Hepatocyte (in vitro differentiated cells): Measurements from ENCODE around the gene SELENOV. TPM values are rescaled to one million over a fixed set of nuclear protein-coding genes. Genes with fewer than 3 reads are reported as not detected.

Experiments
- DNase-seq: peaks from one replicate; pipeline ENCODE4 v3.0.0-alpha.2; 2016; ENCODE audit warnings: low spot score
- H2AFZ ChIP-seq: fragments of 200-600 bp; sonication (generic); 2 replicates; pipeline ENCODE4 v1.6.0; 2016; ENCODE audit warnings: antibody characterized with exemption, mild to moderate bottlenecking
- H3K27ac ChIP-seq: fragments of 200-600 bp; sonication (generic); 2 replicates; pipeline ENCODE4 v1.5.1; 2016; ENCODE audit warnings: mild to moderate bottlenecking
- H3K27me3 ChIP-seq: fragments of 200-600 bp; sonication (generic); 2 replicates; pipeline ENCODE4 v1.6.1; 2016
- H3K36me3 ChIP-seq: fragments of 200-600 bp; sonication (generic); replicated peaks from 2 replicates; pipeline ENCODE4 v1.5.1; 2016; ENCODE audit warnings: low read depth; ENCODE audit not compliant: insufficient read depth
- H3K4me1 ChIP-seq: fragments of 200-600 bp; sonication (generic); 2 replicates; pipeline ENCODE4 v1.5.1; 2016; ENCODE audit warnings: mild to moderate bottlenecking, moderate library complexity; ENCODE audit not compliant: insufficient read depth
- H3K4me2 ChIP-seq: fragments of 200-600 bp; sonication (generic); 2 replicates; pipeline ENCODE4 v1.6.0; 2016
- H3K4me3 ChIP-seq: fragments of 200-600 bp; sonication (generic); 2 replicates; pipeline ENCODE4 v1.5.1; 2016; ENCODE audit warnings: mild to moderate bottlenecking
- H3K79me2 ChIP-seq: fragments of 200-600 bp; sonication (generic); 2 replicates; pipeline ENCODE4 v1.6.0; 2017; ENCODE audit warnings: mild to moderate bottlenecking
- H3K9me2 ChIP-seq: fragments of 200-600 bp; sonication (generic); replicated peaks from 2 replicates; pipeline ENCODE4 v1.6.0; 2017; ENCODE audit warnings: mild to moderate bottlenecking; ENCODE audit not compliant: insufficient read depth
- H3K9me3 ChIP-seq: fragments of 200-600 bp; sonication (generic); 2 replicates; pipeline ENCODE4 v1.5.1; 2016; ENCODE audit warnings: low read depth, mild to moderate bottlenecking
- H4K20me1 ChIP-seq: fragments of 200-600 bp; sonication (generic); 2 replicates; pipeline ENCODE4 v1.6.0; 2016; ENCODE audit warnings: mild to moderate bottlenecking; ENCODE audit not compliant: insufficient read depth, poor library complexity, severe bottlenecking
- CTCF ChIP-seq: fragments of 200-600 bp; sonication (generic); IDR thresholded peaks from 2 replicates; pipeline ENCODE4 v1.5.1; 2016; ENCODE audit warnings: antibody characterized with exemption, mild to moderate bottlenecking; ENCODE audit not compliant: poor library complexity
- EZH2 ChIP-seq: fragments of 200-600 bp; sonication (generic); IDR thresholded peaks from 2 replicates; pipeline ENCODE4 v1.6.1; 2016; ENCODE audit warnings: antibody characterized with exemption, mild to moderate bottlenecking, borderline replicate concordance
- EZH2phosphoT487 ChIP-seq: fragments of 200-600 bp; sonication (generic); IDR thresholded peaks from one replicate; pipeline ENCODE4 v1.6.1; 2018; ENCODE audit warnings: antibody characterized with exemption, mild to moderate bottlenecking, low read depth, moderate library complexity; ENCODE audit not compliant: unreplicated experiment, severe bottlenecking
- WGBS: methylation state at CpG from one replicate; pipeline ENCODE4 v1.1.6; 2016; ENCODE audit warnings: low lambda C conversion rate; ENCODE audit errors: missing lambda C conversion rate; 5-methylcytosine and 5-hydroxymethylcytosine counted together
- polyA plus RNA-seq: library from polyadenylated mRNA; unstranded; fragments of >200 nt; fragmentation: Nextera tagmentation; extraction: Ambion mirVana; gene quantifications from 2 replicates; pipeline ENCODE4 v1.2.1, GENCODE V29; 2016
- total RNA-seq: library from RNA; depleted of rRNA; stranded (reverse); fragments of >200 nt; gene quantifications from 2 replicates; pipeline ENCODE4 v1.2.3, GENCODE V29; 2014

The SELENOV gene
- total and polyA plus RNA-seq, 2 experiments from 2014 or later = 0.50 to 0.98 TPM

DNA sequence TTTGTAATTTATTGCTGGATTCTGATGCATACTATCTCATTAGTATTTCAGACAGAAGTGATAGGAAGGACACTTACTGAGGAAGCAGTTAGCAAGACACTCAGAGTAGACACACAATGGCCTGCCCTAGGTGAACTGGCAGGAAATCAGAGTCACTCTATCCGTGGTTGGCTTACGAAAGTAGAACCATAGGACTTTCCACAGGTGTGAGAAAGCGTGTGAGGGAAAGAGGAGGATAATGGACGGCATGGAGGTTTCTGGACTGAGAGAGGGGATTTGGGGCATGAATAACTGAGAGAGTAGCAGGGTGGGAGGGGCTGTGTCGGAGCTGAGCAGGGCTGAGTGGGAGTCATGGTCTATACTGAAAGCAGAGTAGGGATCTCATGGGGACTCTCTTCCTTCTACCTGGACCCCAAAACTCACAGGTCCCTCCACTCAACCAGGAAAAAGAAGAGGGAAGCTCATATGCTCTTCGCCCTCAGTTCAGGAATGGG is 43.7 kb downstream of the SELENOV start:
- Histone ChIP-seq H4K20me1 (no peaks in the 10 kb centered on the region), H3K27ac (no peak overlapping the region), H3K27me3 (peaks cover 30% of the 10 kb centered on the region), H3K79me2 (no peaks in the 10 kb centered on the region), H3K9me2 (no peaks in the 10 kb centered on the region), H3K4me1 (no peaks in the 10 kb centered on the region), H3K4me2 (no peak overlapping the region), H3K9me3 (no peaks in the 10 kb centered on the region), H3K36me3 (no peaks in the 10 kb centered on the region), H3K4me3 (no peak overlapping the region), H2AFZ (no peak overlapping the region)
- TF ChIP-seq EZH2 (no peak), CTCF (no peak), EZH2phosphoT487 (no peak)
- WGBS = 83% methylated on average over 6 of the region's 6 CpGs
- DNase-seq = no peak

GRCh38 chr19:39563408-39563807 is 48.5 kb downstream of the SELENOV start:
- H3K79me2 ChIP-seq = no peaks in the 10 kb centered on the region
- no peaks in the 10 kb centered on the region for H4K20me1 ChIP-seq
- no peaks in the 10 kb centered on the region for H3K9me3 ChIP-seq
- no peak overlapping the region for H2AFZ ChIP-seq
- no peaks in the 10 kb centered on the region for H3K9me2 ChIP-seq
- H3K27ac ChIP-seq = no peak overlapping the region
- WGBS = 78% methylated on average over 2 of the region's 2 CpGs
- peaks cover 21% of the 10 kb centered on the region for H3K27me3 ChIP-seq
- no peaks in the 10 kb centered on the region for H3K4me1 ChIP-seq
- no peaks in the 10 kb centered on the region for H3K36me3 ChIP-seq
- H3K4me2 ChIP-seq = no peak overlapping the region
- no peak for DNase-seq
- H3K4me3 ChIP-seq = no peak overlapping the region
- no peak for TF ChIP-seq CTCF

DNA sequence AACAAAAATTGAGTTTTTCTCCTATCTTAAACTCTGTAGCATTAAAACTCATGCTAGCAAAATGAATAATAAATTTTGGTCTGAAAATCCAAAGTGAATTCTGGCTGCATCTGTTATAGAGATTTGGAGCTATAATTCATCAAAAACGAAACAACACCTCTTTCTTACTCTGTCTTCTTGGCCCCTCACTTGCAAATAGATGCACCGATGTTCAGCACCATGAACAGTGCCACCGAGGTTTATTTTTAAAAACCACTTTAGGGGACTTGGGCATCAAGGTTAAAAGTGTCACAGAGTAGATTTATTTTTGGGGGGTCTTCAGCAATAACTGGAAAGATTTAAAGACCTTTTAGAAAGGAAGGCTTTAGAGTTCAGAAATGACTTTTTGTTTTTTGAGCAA is 51.1 kb downstream of the SELENOV start:
- TF ChIP-seq EZH2phosphoT487 (no peak), CTCF (no peak), EZH2 (no peak)
- H3K9me2 ChIP-seq = no peaks in the 10 kb centered on the region
- no peak overlapping the region for H3K4me2 ChIP-seq
- H2AFZ ChIP-seq = no peak overlapping the region
- H3K27me3 ChIP-seq = peaks cover 24% of the 10 kb centered on the region
- 56% methylated on average over 3 of the region's 3 CpGs for WGBS
- H3K4me3 ChIP-seq = no peak overlapping the region
- H3K36me3 ChIP-seq = no peaks in the 10 kb centered on the region
- no peak for DNase-seq
- H4K20me1 ChIP-seq = no peaks in the 10 kb centered on the region
- no peaks in the 10 kb centered on the region for H3K4me1 ChIP-seq
- H3K27ac ChIP-seq = no peak overlapping the region
- no peaks in the 10 kb centered on the region for H3K9me3 ChIP-seq
- no peaks in the 10 kb centered on the region for H3K79me2 ChIP-seq

- Histone ChIP-seq H3K4me2 (no peak overlapping the region), H3K27me3 (peaks cover 12% of the 10 kb centered on the region), H3K4me3 (no peak overlapping the region), H3K4me1 (no peaks in the 10 kb centered on the region), H3K79me2 (no peaks in the 10 kb centered on the region), H4K20me1 (no peaks in the 10 kb centered on the region), H3K9me2 (no peaks in the 10 kb centered on the region), H3K27ac (no peak overlapping the region), H3K36me3 (no peaks in the 10 kb centered on the region), H2AFZ (no peak overlapping the region), H3K9me3 (no peaks in the 10 kb centered on the region)
- WGBS = 61% methylated on average over 3 of the region's 3 CpGs
- TF ChIP-seq EZH2 (no peak), CTCF (no peak), EZH2phosphoT487 (no peak)
- DNase-seq = no peak
These were observed 53.7 kb downstream of the SELENOV start for GRCh38 chr19:39568604-39569003.
